ENCODE data around the gene CEP20.

The CEP20 gene

GRCh38 chr16:15830832-15831451 lies 57.5 kb downstream of the CEP20 start:
- DNase-seq, result no peak

DNA sequence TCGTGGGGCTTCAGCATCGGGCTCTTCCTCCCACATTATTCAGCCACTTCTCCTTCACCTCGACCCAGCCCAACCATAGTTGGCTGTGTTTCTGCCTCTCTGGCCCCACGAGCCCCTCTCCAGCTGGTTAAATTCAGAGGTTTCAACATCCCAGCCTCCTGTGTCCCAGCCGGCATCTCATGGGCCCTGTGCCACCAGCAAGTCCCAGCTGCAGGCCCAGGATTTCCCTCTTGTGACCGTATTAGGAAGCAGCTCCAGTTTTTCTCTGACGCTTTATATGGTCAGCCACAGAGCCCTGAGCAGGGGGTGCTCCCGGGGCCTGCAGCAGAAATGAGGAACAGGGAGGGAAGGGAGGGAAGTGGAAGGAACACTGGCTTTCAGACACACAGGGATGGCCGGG lies 58.9 kb downstream of the CEP20 start:
- peak; percentile 75 for DNase-seq

DNA sequence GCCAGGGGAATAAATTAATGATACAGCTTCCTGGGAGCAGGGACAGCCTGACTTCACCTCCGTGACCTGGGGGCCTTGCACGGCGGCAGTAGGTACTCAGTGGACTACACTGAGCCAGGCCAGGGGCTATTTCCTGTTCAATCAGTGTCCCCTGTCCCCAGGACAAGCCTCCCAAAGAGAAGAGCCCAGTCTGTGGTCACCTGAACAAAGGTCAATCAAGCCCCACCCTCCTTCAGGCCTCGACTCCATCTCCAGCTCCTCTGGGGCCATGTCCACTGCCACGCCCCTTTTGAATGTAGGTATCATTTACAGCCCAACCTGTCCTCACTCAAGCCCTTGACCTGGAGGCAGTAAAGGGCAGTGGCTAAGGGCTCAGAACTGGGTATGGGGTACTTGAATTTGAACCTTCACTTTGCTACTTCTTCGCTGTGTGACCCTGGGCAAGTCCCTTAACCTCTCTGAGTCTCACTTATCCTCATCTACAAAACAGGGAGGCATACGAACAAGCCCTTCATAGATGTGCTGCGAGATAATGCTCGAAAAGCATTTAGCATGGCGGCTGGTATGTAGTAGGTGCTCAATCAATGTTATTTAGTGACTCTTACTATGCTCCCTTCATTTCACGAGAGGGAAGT lies 60.6 kb downstream of the CEP20 start:
- DNase-seq, result no peak

DNA sequence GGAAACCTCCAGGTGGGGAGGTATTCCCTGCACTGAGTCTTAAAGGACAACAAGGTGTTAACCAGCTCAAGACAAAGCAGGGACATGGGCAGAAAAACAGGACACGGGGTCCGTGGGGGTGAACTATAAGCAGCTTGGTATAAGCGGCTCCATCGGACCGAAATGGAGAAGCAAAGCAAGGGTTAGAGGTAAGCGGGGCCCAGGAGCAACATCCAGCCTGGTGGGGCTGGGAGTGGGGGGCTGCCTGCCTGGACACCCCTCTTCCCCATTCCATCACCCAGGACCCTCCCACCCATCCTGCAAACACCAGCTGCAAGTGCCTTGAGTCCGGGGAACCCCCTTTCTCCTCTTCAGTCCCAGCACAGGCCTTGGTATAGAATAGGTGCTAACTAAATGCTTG lies 61.1 kb downstream of the CEP20 start:
- no peak for DNase-seq

GRCh38 chr16:15825750-15826305 lies 62.6 kb downstream of the CEP20 start:
- DNase-seq, result no peak

DNA sequence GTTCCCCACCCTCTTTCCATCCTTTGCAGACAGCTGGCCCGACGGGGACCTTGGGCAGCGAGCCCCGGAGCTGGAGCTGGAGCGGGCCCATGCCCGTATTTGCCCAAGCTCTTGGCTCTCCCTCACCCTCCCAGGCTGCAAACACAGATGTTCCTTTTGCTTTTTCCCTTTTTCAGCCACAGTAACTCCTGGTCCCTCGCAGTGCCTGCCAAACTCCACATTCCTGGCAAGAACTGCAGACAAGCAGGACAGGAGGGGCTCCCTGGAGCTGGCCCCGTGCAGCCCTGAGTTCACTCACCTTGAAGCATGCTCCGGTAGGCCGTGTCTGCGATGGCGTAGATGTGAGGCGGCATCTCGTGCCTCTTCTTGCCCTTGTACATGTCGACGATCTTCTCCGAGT lies 65.4 kb downstream of the CEP20 start:
- DNase-seq, result no peak

GRCh38 chr16:15820837-15821236 lies 67.6 kb downstream of the CEP20 start:
- DNase-seq, result no peak

DNA sequence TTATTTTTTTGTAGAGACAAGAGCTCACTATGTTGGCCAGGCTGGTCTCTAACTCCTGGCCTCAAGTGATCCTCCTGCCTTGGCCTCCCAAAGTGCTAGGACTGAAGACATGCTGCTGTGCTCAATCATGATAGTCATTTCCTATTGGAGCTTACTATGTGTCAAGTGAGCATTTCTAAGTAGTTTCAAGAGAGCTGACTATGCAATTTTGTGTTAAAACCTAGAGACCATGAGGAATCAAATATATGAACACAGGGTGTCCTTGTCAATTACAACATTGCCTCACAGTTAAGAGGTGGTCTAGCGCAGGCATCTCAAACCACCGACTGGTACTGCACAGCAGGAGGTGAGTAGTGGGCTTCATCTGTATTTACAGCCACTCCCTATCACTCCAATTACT lies 69.4 kb downstream of the CEP20 start:
- no peak for DNase-seq

DNA sequence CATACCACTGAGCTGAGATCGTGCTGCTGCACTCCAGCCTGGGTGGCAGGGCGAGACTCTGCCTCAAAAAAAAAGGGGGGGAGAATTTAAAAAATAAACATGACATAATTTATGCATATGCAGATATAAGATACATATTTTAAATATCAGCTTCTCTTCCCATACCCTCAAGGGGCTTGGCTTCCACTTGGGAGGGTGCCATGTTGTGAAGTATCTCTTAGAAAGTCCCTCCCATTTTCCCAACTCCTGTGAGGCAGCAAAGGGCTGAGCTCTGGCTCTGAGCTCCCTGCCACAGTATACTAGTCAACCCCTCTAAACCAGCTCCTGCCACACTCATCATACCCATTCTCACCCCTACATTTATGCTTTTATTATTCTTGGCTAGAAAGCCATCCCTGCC lies 71.0 kb downstream of the CEP20 start:
- DNase-seq, result peak; percentile 54

- DNase-seq, result no peak
These were observed 72.2 kb downstream of the CEP20 start for GRCh38 chr16:15816228-15816627.

All from fibroblast of skin of scalp (primary cell).